Gastroesophageal sphincter (tissue), 4 donors: Measurements from ENCODE around the gene CHTF8. TPM values are rescaled to one million over a fixed set of nuclear protein-coding genes. Genes with fewer than 3 reads are reported as not detected.

Experiments used
- ATAC-seq: fragments of 150-250 bp; one replicate; pipeline ENCODE4 v1.9.1; 2016; ENCODE audit warnings: mild to moderate bottlenecking, moderate library complexity
- H3K27ac ChIP-seq, 4 donors: fragments of 200-600 bp; sonication (generic) in 3 of 4; 1 replicate in 3 of 4; 2 replicates in 1 of 4; pipeline ENCODE4 v1.5.1; 2016 to 2019
- H3K27me3 ChIP-seq: fragments of 200-600 bp; sonication (generic); one replicate; pipeline ENCODE4 v1.5.1; 2019
- H3K36me3 ChIP-seq, 2 donors: fragments of 200-600 bp; sonication (generic); one replicate each; pipeline ENCODE4 v1.5.1; 2019; ENCODE audit warnings: control low read depth in 1 of 2
- H3K4me1 ChIP-seq, 3 donors: fragments of 200-600 bp; sonication (generic); 1 replicate in 2 of 3; 2 replicates in 1 of 3; pipeline ENCODE4 v1.5.1; 2016 to 2019; ENCODE audit warnings: control low read depth in 2 of 3
- H3K4me3 ChIP-seq, 2 donors: fragments of 200-600 bp; sonication (generic); one replicate each; pipeline ENCODE4 v1.5.1; 2019; ENCODE audit warnings: mild to moderate bottlenecking in 1 of 2, moderate library complexity in 1 of 2
- H3K9me3 ChIP-seq, 3 donors: fragments of 200-600 bp; sonication (generic); one replicate each; pipeline ENCODE4 v1.5.1; 2017 to 2019; ENCODE audit warnings: control low read depth in 2 of 3
- EP300 ChIP-seq: sonication (generic); formaldehyde crosslinking; IDR thresholded peaks from one replicate; pipeline ENCODE4 v1.6.1; 2017; ENCODE audit warnings: antibody characterized with exemption, mild to moderate bottlenecking
- POLR2A ChIP-seq, 2 donors: fragments of 450-650 bp; IDR thresholded peaks; one replicate each; pipeline ENCODE4 v1.6.1; 2017; ENCODE audit warnings: antibody characterized with exemption in 2 of 2, mild to moderate bottlenecking in 2 of 2, moderate library complexity in 1 of 2
- POLR2AphosphoS5 ChIP-seq: sonication (generic); formaldehyde crosslinking; IDR thresholded peaks from one replicate; pipeline ENCODE4 v1.6.1; 2017; ENCODE audit warnings: antibody characterized with exemption
- WGBS, 2 donors: methylation state at CpG; one replicate each; pipeline ENCODE4 v1.1.5; 2018; ENCODE audit warnings: low coverage in 1 of 2; 5-methylcytosine and 5-hydroxymethylcytosine counted together
- total RNA-seq, 4 donors: library from RNA; depleted of rRNA; stranded (reverse); fragments of >200 nt; gene quantifications; one replicate each; pipeline ENCODE4 v1.1.0, GENCODE V29; 2016
- TF ChIP-seq, protein P1 (sequence below), 4 experiments: fragments of 200-600 bp in 2 of 4; fragments of 450-650 bp in 2 of 4; sonication (generic) in 1 of 4; IDR thresholded peaks; one replicate each; pipeline ENCODE4 v1.5.1; 2017 to 2019; ENCODE audit warnings: antibody characterized with exemption in 4 of 4, mild to moderate bottlenecking in 2 of 4, moderate library complexity in 2 of 4

Gene CHTF8, protein sequence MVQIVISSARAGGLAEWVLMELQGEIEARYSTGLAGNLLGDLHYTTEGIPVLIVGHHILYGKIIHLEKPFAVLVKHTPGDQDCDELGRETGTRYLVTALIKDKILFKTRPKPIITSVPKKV
- total RNA-seq = 100 to 1,000 TPM in 1 of 4 donors, 10 to 100 TPM in 3; 44.0 to 102 (median 61.9) TPM

DNA sequence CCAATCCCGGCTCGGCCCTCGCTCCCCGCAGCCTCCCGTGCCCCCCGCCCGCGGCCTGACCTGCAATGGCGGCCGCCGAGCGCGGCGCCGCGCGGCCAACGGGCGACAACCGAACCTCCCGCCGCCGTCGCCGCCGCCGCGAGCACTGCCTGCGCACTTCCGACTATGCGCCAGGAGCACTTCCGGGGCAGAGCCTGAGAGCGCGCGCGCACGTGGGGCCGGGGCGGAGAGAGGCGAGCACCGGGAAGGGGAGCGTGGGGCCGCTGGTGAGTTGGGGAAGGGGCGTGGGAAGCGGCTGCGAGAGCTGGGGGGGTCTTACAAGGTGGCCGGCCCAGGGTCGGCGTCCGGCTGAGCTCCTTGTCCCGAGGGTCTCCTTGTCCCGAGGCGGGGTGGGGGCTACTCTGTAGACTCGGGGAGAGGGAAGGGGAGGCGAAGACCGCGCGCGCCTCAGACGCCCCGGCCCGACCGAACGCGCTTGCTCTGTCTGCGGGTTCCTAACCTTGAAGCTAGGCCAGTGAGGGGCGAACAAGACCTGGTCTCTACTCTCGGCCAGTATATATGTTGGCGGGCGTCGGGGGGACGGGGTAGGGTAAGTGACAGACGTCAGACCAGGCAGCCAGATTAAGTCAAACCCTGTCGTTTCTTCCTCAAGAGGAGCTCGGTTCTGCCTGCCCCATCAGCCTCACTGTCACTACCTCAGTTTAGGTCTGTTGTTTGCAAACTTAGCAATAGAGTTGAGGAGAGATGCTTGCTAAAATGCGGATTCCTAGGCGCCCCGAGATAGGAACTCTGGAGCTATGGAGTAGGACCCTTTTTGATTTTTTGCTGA is at the start of gene CHTF8, which contains the start of gene UTP4:
Gene CHTF8 (minus strand): TSS at position 165 of the 829 bp plus-strand sequence. CDS start 11,130 bp downstream, outside the sequence.
Gene UTP4 (plus strand): TSS at position 226 of the 829 bp plus-strand sequence. CDS start 811 bp downstream, outside the sequence.
- no peaks in the 10 kb centered on the region for H3K9me3 ChIP-seq
- TF ChIP-seq EP300 = no peak
- TF ChIP-seq POLR2AphosphoS5 = peak; percentile 95
- peak; percentile 96 to 97 for TF ChIP-seq POLR2A (IDR thresholded peaks at IDR 0.05)
- TF ChIP-seq, protein P1, sequence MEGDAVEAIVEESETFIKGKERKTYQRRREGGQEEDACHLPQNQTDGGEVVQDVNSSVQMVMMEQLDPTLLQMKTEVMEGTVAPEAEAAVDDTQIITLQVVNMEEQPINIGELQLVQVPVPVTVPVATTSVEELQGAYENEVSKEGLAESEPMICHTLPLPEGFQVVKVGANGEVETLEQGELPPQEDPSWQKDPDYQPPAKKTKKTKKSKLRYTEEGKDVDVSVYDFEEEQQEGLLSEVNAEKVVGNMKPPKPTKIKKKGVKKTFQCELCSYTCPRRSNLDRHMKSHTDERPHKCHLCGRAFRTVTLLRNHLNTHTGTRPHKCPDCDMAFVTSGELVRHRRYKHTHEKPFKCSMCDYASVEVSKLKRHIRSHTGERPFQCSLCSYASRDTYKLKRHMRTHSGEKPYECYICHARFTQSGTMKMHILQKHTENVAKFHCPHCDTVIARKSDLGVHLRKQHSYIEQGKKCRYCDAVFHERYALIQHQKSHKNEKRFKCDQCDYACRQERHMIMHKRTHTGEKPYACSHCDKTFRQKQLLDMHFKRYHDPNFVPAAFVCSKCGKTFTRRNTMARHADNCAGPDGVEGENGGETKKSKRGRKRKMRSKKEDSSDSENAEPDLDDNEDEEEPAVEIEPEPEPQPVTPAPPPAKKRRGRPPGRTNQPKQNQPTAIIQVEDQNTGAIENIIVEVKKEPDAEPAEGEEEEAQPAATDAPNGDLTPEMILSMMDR (IDR thresholded peaks at IDR 0.05) = peak in 2 of 4 experiments; percentile 14 to 19
- 0 to 2% methylated on average over 5 of the region's 78 CpGs for WGBS, 2 donors
- peaks cover 0 to 29% of the 10 kb centered on the region in 2 donors for H3K36me3 ChIP-seq
- ATAC-seq = peak; percentile 97
- peaks cover 0 to 62% (median 21%) of the 10 kb centered on the region in 3 donors for H3K4me1 ChIP-seq
- no peaks in the 10 kb centered on the region for H3K27me3 ChIP-seq
- H3K4me3 ChIP-seq = peak within 1 kb of the TSS; percentile 95 to 97
- H3K27ac ChIP-seq = peak within 1 kb of the TSS; percentile 75 to 97 (median 96)

DNA sequence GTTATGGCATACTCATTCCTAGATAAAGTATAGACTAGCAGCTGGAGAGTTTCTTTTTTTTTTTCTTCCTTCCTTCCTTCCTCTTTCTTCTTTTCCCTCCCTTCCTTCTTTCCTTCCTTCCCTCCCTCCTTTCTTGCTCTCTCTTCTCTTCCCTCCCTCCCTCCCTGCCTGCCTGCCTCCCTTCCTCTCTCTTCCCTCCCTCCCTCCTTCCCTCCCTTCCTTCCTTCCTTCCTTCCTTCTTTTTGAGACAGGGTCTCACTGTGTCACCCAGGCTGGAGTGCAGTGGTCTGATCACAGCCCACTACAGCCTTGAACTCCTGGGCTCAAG is 47.6 kb upstream of the CHTF8 start:
- no peak for TF ChIP-seq POLR2AphosphoS5
- TF ChIP-seq, protein P1 (IDR thresholded peaks at IDR 0.05) = no peak
- no peak for TF ChIP-seq EP300
- no peak for TF ChIP-seq POLR2A (IDR thresholded peaks at IDR 0.05)
- Histone ChIP-seq H3K4me3 (no peak overlapping the region), H3K27ac (peak overlapping the region; percentile 62 to 79 (median 77)), H3K36me3 (no peaks in the 10 kb centered on the region), H3K9me3 (no peaks in the 10 kb centered on the region), H3K4me1 (peaks cover 11 to 83% (median 28%) of the 10 kb centered on the region in 3 donors), H3K27me3 (no peaks in the 10 kb centered on the region)
- no peak for ATAC-seq

DNA sequence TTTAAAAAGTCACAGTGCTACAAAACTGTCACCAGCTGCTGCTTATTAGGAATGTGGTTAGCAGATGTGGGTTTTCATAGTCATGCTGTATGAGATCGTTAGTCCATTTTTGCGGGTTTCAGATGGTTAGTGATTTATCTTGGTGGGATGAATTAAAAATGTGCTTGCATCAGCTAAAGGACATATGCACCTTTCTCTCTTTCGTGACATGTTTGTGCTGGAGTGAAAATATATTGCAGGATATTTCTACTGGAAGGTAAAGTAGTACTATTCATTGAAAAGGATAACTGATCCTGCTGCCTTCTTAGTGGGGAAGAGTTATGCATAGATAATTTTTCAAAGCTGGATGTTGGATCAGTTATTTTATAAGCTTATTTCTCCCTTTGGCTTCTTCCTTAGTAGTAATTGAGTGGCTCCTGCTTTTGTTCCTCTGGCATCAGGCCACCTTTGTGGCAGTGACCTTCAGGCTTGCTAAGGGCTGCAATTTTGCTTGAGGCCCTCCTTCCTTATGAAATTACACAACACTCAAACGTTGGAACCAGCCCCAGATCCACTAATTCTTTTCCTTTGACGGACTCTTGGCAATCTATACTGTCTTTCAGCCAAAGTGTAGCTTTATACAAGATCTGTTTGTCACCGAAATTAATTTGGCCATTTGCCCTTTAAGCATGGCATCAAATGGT is 47.1 kb upstream of the CHTF8 start:
- no peak for TF ChIP-seq POLR2A (IDR thresholded peaks at IDR 0.05)
- TF ChIP-seq POLR2AphosphoS5 = peak; percentile 93
- H3K4me1 ChIP-seq = peaks cover 11 to 87% (median 28%) of the 10 kb centered on the region in 3 donors
- WGBS, 2 donors = 1 to 3% methylated on average over 6 of the region's 6 CpGs
- no peak overlapping the region for H3K4me3 ChIP-seq
- H3K9me3 ChIP-seq = no peaks in the 10 kb centered on the region
- peak overlapping the region; percentile 62 to 79 (median 72) for H3K27ac ChIP-seq
- no peaks in the 10 kb centered on the region for H3K36me3 ChIP-seq
- no peaks in the 10 kb centered on the region for H3K27me3 ChIP-seq
- peak; percentile 91 for ATAC-seq

DNA sequence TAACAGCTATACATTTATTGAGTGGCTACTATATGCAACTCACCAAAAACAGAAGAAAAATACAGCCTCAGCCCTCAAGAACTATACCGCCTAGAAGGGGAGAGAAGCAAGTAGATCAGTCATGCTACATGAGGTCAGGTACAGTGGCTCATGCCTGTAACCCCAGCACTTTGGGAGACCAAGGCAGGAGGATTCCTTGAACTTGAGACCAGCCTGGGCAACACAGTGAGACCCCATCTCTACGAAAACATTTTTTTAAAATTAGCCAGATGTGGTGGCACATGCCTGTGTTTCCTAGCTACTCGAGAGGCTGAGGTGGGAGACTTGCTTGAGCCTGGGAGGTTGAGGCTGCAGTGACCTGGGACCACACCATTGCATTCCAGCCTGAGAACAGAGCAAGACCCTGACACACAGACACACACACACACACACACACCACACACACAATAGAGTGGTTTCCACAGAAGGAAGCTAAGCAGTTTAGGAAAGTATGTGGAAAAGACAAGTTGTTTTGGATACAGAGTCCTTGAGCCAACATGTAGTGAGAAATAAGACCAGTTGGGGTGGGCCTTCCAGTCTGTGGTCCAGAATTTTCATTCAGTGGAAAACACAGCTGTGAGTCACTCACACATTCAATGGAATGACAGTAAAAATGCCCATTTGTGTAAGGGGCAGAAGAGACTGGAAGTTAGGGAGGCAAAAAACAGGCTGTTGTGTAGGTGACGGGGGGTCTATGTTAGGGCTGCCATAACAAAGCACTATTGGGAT is 43.8 kb upstream of the CHTF8 start:
- no peaks in the 10 kb centered on the region for H3K9me3 ChIP-seq
- TF ChIP-seq POLR2AphosphoS5 (peak; percentile 40), POLR2A (IDR thresholded peaks at IDR 0.05) (no peak)
- H3K36me3 ChIP-seq = no peaks in the 10 kb centered on the region
- H3K27me3 ChIP-seq = no peaks in the 10 kb centered on the region
- WGBS, 2 donors = 54 to 71% methylated on average over 3 to 4 of the region's 4 CpGs
- H3K4me3 ChIP-seq = no peak overlapping the region
- peak overlapping the region in 3 of 4 donors; percentile 45 to 70 (median 53) for H3K27ac ChIP-seq
- peak; percentile 52 for ATAC-seq
- peaks cover 8 to 92% (median 27%) of the 10 kb centered on the region in 3 donors for H3K4me1 ChIP-seq

DNA sequence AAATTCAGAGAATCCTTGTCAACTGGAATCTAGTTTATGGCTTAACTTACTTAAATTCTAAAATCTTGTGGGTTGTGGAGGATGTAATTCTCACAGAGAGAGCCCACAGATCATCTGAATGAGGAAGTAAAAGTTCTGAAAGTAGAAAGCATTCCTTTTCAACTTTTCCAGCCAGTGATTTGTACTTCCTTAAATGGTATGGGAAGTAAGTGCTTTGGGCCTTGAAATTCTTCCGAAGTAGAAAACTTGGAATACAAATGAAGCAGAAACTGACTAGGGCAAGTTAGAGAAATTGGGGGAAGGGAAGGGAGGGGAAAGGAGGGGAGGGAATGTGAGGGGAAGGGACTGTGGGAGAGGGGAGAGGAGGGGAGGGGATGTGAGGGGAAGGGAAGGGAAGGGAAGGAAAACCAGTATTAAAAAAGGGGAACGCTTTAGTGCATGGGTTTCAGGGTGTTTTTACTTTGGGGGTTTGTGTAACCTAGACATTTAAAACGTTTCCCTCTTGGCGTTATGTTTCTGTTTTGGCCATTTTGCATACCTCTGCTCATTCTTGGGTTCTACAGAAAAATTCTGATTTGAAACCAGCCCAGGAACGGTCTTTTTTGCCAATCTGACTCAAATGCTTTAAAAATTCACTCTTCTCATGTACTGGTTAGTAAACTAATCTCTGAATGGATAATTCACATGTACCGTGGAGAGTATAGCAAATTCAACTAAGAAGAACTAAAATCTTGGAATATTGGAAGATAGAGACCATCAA is 39.1 kb upstream of the CHTF8 start:
- ATAC-seq = no peak
- H3K4me3 ChIP-seq = no peak overlapping the region
- peak overlapping the region; percentile 83 to 87 (median 84) for H3K27ac ChIP-seq
- TF ChIP-seq, protein P1 (IDR thresholded peaks at IDR 0.05) = no peak
- peak; percentile 23 for TF ChIP-seq POLR2AphosphoS5
- no peak for TF ChIP-seq POLR2A (IDR thresholded peaks at IDR 0.05)
- no peak for TF ChIP-seq EP300
- no peaks in the 10 kb centered on the region for H3K27me3 ChIP-seq
- H3K36me3 ChIP-seq = peaks cover 2 to 31% of the 10 kb centered on the region in 2 donors
- H3K4me1 ChIP-seq = peaks cover 0 to 54% (median 7%) of the 10 kb centered on the region in 3 donors
- 0 to 26% methylated on average over 2 to 6 of the region's 6 CpGs for WGBS, 2 donors
- no peaks in the 10 kb centered on the region for H3K9me3 ChIP-seq
